ENCODE measurements around the gene GAMT.

GRCh38 chr19:1362387-1363257 is 38.7 kb downstream of the GAMT start:
- TF ChIP-seq CTCF (IDR thresholded peaks at IDR 0.05) (no peak), POLR2A (IDR thresholded peaks at IDR 0.05) (no peak)
